ENCODE measurements around the gene ZFP36.

- TF ChIP-seq CTCF (IDR thresholded peaks at IDR 0.05; ENCODE audit: low read length): no peak
- TF ChIP-seq EZH2 (IDR thresholded peaks at IDR 0.05; ENCODE audit: borderline replicate concordance, low read length): no peak
These were observed 3.0 kb upstream of the ZFP36 start for GRCh38 chr19:39403331-39404312.
